HG03060 (cell line): ENCODE results near the gene FRAS1.

Experiments
- ATAC-seq: cut with Tn5 transposase; IDR thresholded peaks from one replicate; pipeline ENCODE4 v1.9.1; 2021; ENCODE audit warnings: low read depth, moderate number of reproducible peaks; ENCODE audit not compliant: unreplicated experiment

Gene FRAS1

GRCh38 chr4:78561677-78562076 lies 504.6 kb downstream of the FRAS1 start:
- ATAC-seq, result no peak

GRCh38 chr4:78562687-78563086 lies 505.6 kb downstream of the FRAS1 start:
- ATAC-seq, result no peak

GRCh38 chr4:78565971-78566372 lies 508.8 kb downstream of the FRAS1 start:
- ATAC-seq, result no peak

- ATAC-seq, result no peak
Measured at GRCh38 chr4:78566834-78567499, 509.8 kb downstream of the FRAS1 start.

- ATAC-seq, result no peak
Measured at GRCh38 chr4:78567500-78568060, 510.5 kb downstream of the FRAS1 start.

- peak; percentile 76 for ATAC-seq
Measured at GRCh38 chr4:78568640-78569305, 511.6 kb downstream of the FRAS1 start.

GRCh38 chr4:78569306-78569821 lies 512.2 kb downstream of the FRAS1 start:
- ATAC-seq, result no peak

GRCh38 chr4:78570117-78570516 lies 513.0 kb downstream of the FRAS1 start:
- ATAC-seq, result no peak

GRCh38 chr4:78571804-78572203 lies 514.7 kb downstream of the FRAS1 start:
- no peak for ATAC-seq

- ATAC-seq, result no peak
Measured at GRCh38 chr4:78578674-78579425, 521.7 kb downstream of the FRAS1 start.

GRCh38 chr4:78581618-78582017 lies 524.5 kb downstream of the FRAS1 start:
- ATAC-seq, result no peak

GRCh38 chr4:78584863-78585547 lies 527.9 kb downstream of the FRAS1 start:
- no peak for ATAC-seq

GRCh38 chr4:78585633-78586032 lies 528.5 kb downstream of the FRAS1 start:
- no peak for ATAC-seq

- ATAC-seq, result no peak
Measured at GRCh38 chr4:78588894-78589545, 531.9 kb downstream of the FRAS1 start.

- no peak for ATAC-seq
Measured at GRCh38 chr4:78591404-78591803, 534.3 kb downstream of the FRAS1 start.

- ATAC-seq, result no peak
Measured at GRCh38 chr4:78592088-78592783, 535.1 kb downstream of the FRAS1 start.
